Measurements from ENCODE around the gene CRYBB3.

- TF ChIP-seq YY1 (IDR thresholded peaks at IDR 0.05; ENCODE audit: low read depth) (no peak), CREB1 (IDR thresholded peaks at IDR 0.05; ENCODE audit: low read depth) (no peak), MAX (IDR thresholded peaks at IDR 0.05) (no peak), USF1 (IDR thresholded peaks at IDR 0.05) (no peak), FOXM1 (IDR thresholded peaks at IDR 0.05; ENCODE audit: borderline replicate concordance, low read depth) (no peak), REST (IDR thresholded peaks at IDR 0.05; ENCODE audit: low read depth) (no peak), EGR1 (IDR thresholded peaks at IDR 0.05) (no peak), ZBTB7A (IDR thresholded peaks at IDR 0.05; ENCODE audit: low read depth) (no peak), EP300 (IDR thresholded peaks at IDR 0.05; ENCODE audit: borderline replicate concordance) (no peak)
These were observed 37.8 kb downstream of the CRYBB3 start for GRCh38 chr22:25237503-25237902.

All from Ishikawa (cell line).